Measurements from ENCODE around the gene NACC1. TPM values are rescaled to one million over a fixed set of nuclear protein-coding genes. Genes with fewer than 3 reads are reported as not detected.
A peak's percentile ranks its signal among the peaks of the same experiment; 100 is the strongest.

Gene NACC1
- total and polyA plus RNA-seq, 2 of the 13 experiments (the other 11 are each of a cell fraction or from before 2014, with no cell fraction given): 31.8 to 42.3 TPM

DNA sequence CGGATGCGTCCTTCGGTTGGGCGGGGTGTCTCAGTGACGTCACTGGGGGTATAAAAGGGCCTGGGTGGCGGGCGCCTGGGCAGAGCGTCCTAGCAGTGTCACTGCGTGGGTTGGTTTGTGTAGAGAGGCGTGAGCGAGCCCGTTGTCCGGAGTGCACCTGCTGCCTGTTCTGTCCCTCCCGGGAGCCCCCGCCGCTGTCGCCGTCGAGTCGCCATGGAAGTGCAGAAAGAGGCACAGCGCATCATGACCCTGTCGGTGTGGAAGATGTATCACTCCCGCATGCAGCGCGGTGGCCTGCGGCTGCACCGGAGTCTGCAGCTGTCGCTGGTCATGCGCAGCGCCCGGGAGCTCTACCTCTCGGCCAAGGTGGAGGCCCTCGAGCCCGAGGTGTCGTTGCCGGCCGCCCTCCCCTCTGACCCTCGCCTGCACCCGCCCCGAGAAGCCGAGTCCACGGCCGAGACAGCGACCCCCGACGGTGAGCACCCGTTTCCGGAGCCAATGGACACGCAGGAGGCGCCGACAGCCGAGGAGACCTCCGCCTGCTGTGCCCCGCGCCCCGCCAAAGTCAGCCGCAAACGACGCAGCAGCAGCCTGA is 35.0 kb downstream of the NACC1 start (continued):
- TF ChIP-seq, protein P1, sequence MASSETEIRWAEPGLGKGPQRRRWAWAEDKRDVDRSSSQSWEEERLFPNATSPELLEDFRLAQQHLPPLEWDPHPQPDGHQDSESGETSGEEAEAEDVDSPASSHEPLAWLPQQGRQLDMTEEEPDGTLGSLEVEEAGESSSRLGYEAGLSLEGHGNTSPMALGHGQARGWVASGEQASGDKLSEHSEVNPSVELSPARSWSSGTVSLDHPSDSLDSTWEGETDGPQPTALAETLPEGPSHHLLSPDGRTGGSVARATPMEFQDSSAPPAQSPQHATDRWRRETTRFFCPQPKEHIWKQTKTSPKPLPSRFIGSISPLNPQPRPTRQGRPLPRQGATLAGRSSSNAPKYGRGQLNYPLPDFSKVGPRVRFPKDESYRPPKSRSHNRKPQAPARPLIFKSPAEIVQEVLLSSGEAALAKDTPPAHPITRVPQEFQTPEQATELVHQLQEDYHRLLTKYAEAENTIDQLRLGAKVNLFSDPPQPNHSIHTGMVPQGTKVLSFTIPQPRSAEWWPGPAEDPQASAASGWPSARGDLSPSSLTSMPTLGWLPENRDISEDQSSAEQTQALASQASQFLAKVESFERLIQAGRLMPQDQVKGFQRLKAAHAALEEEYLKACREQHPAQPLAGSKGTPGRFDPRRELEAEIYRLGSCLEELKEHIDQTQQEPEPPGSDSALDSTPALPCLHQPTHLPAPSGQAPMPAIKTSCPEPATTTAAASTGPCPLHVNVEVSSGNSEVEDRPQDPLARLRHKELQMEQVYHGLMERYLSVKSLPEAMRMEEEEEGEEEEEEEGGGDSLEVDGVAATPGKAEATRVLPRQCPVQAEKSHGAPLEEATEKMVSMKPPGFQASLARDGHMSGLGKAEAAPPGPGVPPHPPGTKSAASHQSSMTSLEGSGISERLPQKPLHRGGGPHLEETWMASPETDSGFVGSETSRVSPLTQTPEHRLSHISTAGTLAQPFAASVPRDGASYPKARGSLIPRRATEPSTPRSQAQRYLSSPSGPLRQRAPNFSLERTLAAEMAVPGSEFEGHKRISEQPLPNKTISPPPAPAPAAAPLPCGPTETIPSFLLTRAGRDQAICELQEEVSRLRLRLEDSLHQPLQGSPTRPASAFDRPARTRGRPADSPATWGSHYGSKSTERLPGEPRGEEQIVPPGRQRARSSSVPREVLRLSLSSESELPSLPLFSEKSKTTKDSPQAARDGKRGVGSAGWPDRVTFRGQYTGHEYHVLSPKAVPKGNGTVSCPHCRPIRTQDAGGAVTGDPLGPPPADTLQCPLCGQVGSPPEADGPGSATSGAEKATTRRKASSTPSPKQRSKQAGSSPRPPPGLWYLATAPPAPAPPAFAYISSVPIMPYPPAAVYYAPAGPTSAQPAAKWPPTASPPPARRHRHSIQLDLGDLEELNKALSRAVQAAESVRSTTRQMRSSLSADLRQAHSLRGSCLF (CRISPR knock-in tag; IDR thresholded peaks at IDR 0.05; ENCODE audit: borderline replicate concordance): no peak
- TF ChIP-seq, protein P2, sequence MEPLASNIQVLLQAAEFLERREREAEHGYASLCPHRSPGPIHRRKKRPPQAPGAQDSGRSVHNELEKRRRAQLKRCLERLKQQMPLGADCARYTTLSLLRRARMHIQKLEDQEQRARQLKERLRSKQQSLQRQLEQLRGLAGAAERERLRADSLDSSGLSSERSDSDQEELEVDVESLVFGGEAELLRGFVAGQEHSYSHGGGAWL (CRISPR knock-in tag; IDR thresholded peaks at IDR 0.05): peak; percentile 79
- TF ChIP-seq, protein P3, sequence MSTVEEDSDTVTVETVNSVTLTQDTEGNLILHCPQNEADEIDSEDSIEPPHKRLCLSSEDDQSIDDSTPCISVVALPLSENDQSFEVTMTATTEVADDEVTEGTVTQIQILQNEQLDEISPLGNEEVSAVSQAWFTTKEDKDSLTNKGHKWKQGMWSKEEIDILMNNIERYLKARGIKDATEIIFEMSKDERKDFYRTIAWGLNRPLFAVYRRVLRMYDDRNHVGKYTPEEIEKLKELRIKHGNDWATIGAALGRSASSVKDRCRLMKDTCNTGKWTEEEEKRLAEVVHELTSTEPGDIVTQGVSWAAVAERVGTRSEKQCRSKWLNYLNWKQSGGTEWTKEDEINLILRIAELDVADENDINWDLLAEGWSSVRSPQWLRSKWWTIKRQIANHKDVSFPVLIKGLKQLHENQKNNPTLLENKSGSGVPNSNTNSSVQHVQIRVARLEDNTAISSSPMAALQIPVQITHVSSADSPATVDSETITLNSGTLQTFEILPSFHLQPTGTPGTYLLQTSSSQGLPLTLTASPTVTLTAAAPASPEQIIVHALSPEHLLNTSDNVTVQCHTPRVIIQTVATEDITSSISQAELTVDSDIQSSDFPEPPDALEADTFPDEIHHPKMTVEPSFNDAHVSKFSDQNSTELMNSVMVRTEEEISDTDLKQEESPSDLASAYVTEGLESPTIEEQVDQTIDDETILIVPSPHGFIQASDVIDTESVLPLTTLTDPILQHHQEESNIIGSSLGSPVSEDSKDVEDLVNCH (CRISPR knock-in tag; IDR thresholded peaks at IDR 0.05): peak; percentile 43; the same call in 1 of the 2 replicates
- TF ChIP-seq, protein P4, sequence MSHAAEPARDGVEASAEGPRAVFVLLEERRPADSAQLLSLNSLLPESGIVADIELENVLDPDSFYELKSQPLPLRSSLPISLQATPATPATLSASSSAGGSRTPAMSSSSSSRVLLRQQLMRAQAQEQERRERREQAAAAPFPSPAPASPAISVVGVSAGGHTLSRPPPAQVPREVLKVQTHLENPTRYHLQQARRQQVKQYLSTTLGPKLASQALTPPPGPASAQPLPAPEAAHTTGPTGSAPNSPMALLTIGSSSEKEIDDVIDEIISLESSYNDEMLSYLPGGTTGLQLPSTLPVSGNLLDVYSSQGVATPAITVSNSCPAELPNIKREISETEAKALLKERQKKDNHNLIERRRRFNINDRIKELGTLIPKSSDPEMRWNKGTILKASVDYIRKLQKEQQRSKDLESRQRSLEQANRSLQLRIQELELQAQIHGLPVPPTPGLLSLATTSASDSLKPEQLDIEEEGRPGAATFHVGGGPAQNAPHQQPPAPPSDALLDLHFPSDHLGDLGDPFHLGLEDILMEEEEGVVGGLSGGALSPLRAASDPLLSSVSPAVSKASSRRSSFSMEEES (CRISPR knock-in tag; IDR thresholded peaks at IDR 0.05): peak; percentile 55
- TF ChIP-seq, protein P5, sequence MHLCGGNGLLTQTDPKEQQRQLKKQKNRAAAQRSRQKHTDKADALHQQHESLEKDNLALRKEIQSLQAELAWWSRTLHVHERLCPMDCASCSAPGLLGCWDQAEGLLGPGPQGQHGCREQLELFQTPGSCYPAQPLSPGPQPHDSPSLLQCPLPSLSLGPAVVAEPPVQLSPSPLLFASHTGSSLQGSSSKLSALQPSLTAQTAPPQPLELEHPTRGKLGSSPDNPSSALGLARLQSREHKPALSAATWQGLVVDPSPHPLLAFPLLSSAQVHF (CRISPR knock-in tag; IDR thresholded peaks at IDR 0.05): peak; percentile 35; the same call in 1 of the 2 replicates
- TF ChIP-seq ZNF788 (CRISPR knock-in tag; IDR thresholded peaks at IDR 0.05; ENCODE audit: borderline replicate concordance) (peak; percentile 70; the same call in 1 of the 2 replicates), ZNF790 (CRISPR knock-in tag; IDR thresholded peaks at IDR 0.05; ENCODE audit: borderline replicate concordance) (0 out of 2 replicates have a peak, but pooled peaks have one; percentile 56), JUN (CRISPR knock-in tag; IDR thresholded peaks at IDR 0.05) (no peak), SALL1 (CRISPR knock-in tag; IDR thresholded peaks at IDR 0.05) (peak; percentile 75), MXD4 (CRISPR knock-in tag; IDR thresholded peaks at IDR 0.05) (peak; percentile 42; the same call in 1 of the 2 replicates), ZNF264 (CRISPR knock-in tag; IDR thresholded peaks at IDR 0.05) (peak; percentile 85; the same call in 1 of the 2 replicates), ZNF780A (CRISPR knock-in tag; IDR thresholded peaks at IDR 0.05) (0 out of 2 replicates have a peak, but pooled peaks have one; percentile 62), MAZ (IDR thresholded peaks at IDR 0.05; ENCODE audit: borderline replicate concordance, low read depth, low read length) (peak; percentile 84), MAZ (CRISPR knock-in tag; IDR thresholded peaks at IDR 0.05; ENCODE audit: low read depth) (peak; percentile 56), RFX5 (IDR thresholded peaks at IDR 0.05; ENCODE audit: low read depth, low read length) (peak; percentile 73), DNMT3B (CRISPR knock-in tag; conservative IDR thresholded peaks at IDR 0.05) (peak; percentile 92), ZNF256 (CRISPR knock-in tag; conservative IDR thresholded peaks at IDR 0.05) (0 out of 2 replicates have a peak, but pooled peaks have one; percentile 39)
- TF ChIP-seq, protein P6, sequence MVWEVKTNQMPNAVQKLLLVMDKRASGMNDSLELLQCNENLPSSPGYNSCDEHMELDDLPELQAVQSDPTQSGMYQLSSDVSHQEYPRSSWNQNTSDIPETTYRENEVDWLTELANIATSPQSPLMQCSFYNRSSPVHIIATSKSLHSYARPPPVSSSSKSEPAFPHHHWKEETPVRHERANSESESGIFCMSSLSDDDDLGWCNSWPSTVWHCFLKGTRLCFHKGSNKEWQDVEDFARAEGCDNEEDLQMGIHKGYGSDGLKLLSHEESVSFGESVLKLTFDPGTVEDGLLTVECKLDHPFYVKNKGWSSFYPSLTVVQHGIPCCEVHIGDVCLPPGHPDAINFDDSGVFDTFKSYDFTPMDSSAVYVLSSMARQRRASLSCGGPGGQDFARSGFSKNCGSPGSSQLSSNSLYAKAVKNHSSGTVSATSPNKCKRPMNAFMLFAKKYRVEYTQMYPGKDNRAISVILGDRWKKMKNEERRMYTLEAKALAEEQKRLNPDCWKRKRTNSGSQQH (CRISPR knock-in tag; IDR thresholded peaks at IDR 0.05; ENCODE audit: low read depth): peak; percentile 46; the same call in 1 of the 2 replicates

All from HepG2 (cell line).